GM21423 (cell line): ENCODE results near the gene CSH2.
A peak's percentile ranks its signal among the peaks of the same experiment; 100 is the strongest.
"Not testable (repeated sequence)": the region's sequence is repeated elsewhere in the genome, so short reads cannot be mapped to it uniquely, and the experiment has no call there.

ENCODE experiments used
- ATAC-seq: cut with Tn5 transposase; IDR thresholded peaks from one replicate; pipeline ENCODE4 v1.9.1; 2021; ENCODE audit warnings: mild to moderate bottlenecking, moderate library complexity; ENCODE audit not compliant: unreplicated experiment

The CSH2 gene

DNA sequence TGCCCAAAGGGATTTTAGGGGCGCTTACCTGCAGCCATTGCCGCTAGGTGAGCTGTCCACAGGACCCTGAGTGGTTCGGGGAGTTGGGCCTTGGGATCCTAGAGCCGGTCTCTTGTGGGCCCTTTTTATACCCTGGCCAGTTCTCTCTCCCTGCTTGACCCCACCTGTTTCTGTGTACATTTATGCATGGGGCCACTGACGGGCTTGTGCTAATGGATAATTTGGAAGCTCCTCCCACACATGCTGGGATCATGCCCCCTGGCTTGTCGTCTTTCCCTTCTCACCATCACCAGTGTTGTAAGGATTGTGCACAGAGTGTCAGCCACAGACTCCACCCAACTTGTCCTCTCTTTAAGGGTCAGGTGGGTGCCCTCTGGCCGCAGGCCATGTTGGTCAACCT lies at the start of gene CSH2:
Gene CSH2, minus strand, starts transcription at position 101 of the 400 bp plus-strand sequence. Its CDS starts 63 bp downstream, at position 38.
- ATAC-seq: not testable (repeated sequence)

DNA sequence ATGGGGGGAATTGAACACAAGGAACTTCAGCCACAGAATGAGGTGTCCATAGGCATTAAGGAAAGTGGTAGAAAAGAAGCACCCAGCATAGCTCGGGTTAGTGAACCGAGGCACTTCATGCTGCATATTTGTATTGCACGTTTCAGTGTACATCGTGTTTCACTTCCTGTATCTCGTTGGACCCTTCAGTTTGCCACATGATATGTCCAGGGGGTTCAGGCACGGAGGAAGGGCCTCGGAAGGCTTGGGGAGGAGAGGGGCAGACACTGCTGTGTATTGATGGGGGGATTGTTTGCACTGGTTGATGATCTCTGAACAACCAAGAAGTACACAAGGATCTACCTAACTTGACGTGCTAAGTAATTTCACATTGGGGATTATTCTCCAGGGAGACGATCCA lies 48.9 kb upstream of the CSH2 start:
- peak; percentile 46 for ATAC-seq

DNA sequence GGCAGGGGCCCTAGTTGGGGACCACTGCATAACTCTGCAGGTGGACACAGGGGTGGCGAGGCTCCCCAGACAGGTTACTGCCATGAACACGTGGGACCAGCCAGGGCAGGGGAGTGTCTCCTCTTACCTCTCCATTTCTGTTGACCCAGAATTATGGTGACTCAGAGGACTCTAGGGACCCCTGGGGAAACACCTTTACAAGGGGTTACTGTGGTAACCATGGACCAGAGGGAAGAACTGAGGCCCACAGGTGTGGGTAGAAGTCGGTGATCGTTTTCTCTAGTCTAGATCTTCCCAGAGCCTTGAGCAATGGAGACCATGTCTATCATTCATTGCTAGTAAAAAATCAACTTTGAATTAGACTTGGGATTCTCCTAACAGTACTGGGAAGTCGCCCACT lies 47.3 kb upstream of the CSH2 start:
- not testable (repeated sequence) for ATAC-seq

DNA sequence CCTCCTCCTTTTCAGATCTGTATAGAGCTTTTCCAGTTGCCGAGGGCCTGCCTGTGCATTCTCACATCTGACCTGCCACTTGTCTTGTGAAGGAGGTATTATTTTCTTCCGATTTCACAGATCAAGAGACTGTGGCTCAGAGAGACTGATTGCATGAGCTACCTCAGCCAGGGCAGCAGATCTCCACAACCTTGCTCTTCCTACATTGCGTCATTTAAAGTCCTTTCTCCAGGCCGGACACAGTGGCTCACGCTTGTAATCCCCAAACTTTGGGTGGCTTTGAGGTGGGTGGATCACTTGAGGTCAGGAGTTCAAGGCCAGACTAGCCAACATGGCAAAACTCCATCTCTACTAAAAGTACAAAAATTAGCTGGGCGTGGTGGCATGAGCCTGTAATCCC lies 46.6 kb upstream of the CSH2 start:
- not testable (repeated sequence) for ATAC-seq

DNA sequence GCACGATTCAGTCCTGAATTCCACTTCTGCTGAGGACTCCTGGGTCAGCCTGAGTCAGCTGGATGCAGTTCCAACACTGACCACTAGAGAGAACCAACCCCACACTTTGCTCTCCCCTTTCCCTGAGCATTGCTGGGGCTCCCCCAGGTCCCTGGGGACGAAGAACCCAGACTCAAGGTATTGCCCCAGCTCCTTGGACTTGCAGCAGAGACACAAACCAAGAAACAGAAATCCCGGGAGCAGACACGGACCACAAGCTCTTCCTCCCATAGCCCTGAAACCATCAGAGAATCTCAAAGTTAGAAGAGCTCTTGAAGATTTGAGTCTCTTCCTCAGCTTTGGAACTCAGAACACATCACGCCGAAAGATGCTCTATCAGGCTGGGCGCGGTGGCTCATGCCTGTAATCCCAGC lies 45.8 kb upstream of the CSH2 start:
- no peak for ATAC-seq

DNA sequence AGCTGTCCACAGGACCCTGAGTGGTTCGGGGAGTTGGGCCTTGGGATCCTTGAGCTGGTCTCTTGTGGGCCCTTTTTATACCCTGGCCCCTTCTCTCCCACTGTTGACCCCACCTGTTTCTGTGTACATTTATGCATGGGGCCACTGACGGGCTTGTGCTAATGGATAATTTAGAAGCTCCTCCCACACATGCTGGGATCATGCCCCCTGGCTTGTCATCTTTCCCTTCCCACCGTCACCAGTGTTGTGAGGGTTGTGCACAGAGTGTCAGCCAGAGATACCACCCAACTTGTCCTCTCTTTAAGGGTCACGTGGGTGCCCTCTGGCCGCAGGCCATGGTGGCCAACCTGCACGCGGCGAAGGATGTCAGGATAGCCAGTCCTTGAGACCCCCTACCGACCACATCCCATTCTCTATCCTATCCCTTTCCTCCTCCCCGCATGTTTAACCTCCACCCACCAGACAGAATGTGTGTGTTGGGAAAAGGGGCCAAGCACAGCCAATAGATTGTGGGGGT lies 45.4 kb upstream of the CSH2 start, which contains the start of gene GH1:
Gene GH1, minus strand, starts transcription at position 51 of the 517 bp plus-strand sequence. CDS start 63 bp downstream, outside the sequence.
- not testable (repeated sequence) for ATAC-seq

DNA sequence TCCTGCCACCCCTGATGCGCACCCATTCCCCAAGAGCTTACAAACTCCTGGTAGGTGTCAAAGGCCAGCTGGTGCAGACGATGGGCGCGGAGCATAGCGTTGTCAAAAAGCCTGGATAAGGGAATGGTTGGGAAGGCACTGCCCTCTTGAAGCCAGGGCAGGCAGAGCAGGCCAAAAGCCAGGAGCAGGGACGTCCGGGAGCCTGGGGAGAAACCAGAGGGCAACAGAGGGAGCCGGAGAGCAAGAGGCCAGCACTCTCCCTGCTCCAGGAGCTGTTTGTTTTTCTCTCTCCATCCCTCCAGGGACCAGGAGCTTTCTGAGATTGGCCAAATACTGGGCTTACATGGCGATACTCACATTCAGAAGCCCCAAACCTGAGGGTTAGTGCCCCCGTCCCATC lies 44.8 kb upstream of the CSH2 start:
- no peak for ATAC-seq

DNA sequence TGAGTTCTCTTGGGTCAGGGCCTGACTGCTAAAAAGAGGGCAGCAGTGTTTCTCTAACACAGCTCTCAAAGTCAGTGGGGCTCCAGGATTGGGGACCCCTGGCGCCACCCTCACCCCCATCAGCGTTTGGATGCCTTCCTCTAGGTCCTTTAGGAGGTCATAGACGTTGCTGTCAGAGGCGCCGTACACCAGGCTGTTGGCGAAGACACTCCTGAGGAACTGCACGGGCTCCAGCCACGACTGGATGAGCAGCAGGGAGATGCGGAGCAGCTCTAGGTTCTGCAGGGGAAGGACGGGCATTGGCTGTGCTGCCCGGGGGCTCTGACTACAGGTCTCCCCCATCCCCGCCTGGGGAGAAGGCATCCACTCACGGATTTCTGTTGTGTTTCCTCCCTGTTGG lies 44.2 kb upstream of the CSH2 start:
- no peak for ATAC-seq

DNA sequence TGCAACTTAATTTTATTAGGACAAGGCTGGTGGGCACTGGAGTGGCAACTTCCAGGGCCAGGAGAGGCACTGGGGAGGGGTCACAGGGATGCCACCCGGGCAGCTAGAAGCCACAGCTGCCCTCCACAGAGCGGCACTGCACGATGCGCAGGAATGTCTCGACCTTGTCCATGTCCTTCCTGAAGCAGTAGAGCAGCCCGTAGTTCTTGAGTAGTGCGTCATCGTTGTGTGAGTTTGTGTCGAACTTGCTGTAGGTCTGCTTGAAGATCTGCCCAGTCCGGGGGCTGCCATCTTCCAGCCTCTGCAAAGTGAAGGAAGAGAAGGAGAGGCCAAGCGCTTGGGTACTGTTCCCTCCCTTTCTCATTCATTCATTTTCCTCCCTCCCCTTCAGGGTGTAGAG lies 43.7 kb upstream of the CSH2 start:
- not testable (repeated sequence) for ATAC-seq

DNA sequence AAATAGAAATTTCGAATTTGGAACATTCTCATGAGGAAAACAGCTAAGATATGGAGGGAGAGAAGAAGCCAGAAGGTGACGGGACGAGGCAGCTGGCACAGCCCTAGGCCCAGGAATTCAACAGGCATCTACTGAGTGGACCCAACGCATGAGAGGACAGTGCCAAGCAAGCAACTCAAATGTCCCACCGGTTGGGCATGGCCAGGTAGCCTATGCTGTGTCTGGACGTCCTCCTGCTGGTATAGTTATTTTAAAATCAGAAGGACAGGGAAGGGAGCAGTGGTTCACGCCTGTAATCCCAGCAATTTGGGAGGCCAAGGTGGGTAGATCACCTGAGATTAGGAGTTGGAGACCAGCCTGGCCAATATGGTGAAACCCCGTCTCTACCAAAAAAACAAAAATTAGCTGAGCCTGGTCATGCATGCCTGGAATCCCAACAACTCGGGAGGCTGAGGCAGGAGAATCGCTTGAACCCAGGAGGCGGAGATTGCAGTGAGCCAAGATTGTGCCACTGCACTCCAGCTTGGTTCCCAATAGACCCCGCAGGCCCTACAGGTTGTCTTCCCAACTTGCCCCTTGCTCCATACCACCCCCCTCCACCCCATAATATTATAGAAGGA lies 43.2 kb upstream of the CSH2 start:
- ATAC-seq: no peak

DNA sequence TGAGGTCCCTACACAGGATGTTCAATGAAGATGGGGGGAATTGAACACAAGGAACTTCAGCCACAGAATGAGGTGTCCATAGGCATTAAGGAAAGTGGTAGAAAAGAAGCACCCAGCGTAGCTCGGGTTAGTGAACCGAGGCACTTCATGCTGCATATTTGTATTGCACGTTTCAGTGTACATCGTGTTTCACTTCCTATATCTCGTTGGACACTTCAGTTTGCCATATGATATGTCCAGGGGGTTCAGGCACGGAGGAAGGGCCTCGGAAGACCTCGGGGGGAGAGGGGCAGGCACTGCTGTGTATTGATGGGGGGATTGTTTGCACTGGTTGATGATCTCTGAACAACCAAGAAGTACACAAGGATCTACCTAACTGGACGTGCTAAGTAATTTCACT lies 42.3 kb upstream of the CSH2 start:
- not testable (repeated sequence) for ATAC-seq

DNA sequence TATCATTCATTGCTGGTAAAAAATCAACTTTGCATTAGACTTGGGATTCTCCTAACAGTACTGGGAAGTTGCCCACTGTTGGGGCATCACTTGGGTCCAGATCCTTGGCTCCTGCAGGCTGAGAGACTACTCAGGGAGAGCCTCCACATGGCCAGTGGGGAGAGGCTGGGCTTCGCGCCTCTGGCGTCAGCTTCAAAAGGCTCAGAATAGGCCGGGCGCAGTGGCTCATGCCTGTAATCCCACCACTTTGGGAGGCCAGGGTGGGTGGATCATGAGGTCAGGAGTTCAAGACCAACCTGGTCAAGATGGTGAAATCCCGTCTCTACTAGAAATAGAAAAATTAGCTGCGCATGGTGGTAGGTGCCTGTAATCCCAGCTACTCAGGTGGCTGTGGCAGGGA lies 41.0 kb upstream of the CSH2 start:
- no peak for ATAC-seq

DNA sequence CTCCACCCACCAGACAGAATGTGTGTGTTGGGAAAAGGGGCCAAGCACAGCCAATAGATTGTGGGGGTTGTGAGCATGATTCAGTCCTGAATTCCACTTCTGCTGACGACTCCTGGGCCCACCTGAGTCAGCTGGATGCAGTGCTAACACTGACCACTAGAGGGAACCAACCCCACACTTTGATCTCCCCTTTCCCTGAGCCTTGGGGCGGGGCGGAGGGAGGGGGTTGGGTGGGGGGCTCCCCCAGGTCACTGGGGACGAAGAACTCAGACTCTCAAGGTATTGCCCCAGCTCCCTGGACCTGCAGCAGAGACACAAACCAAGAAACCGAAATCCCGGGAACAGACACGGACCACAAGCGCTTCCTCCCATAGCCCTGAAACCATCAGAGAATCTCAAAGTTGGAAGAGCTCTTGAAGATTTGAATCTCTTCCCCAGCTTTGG lies 38.2 kb upstream of the CSH2 start:
- ATAC-seq: no peak

DNA sequence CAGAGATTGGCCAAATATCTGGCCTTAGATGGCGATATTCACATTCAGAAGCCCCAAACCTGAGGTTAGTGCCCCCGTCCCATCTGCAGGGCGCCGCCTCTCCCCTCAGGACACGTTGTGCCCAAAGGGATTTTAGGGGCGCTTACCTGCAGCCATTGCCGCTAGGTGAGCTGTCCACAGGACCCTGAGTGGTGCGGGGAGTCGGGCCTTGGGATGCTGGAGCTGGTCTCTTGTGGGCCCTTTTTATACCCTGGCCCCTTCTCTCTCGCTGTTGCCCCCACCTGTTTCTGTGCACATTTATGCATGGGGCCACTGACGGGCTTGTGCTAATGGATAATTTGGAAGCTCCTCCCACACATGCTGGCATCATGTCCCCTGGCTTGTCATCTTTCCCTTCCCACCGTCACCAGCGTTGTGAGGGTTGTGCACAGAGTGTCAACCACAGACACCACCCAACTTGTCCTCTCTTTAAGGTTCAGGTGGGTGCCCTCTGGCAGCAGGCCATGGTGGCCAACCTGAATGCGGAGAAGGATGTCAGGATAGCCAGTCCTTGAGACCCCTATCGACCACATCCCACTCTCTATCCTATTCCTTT lies 37.7 kb upstream of the CSH2 start, which contains the start of gene CSHL1:
Gene CSHL1, minus strand, starts transcription at position 218 of the 595 bp plus-strand sequence. Its CDS starts 62 bp downstream, at position 156.
- no peak for ATAC-seq

DNA sequence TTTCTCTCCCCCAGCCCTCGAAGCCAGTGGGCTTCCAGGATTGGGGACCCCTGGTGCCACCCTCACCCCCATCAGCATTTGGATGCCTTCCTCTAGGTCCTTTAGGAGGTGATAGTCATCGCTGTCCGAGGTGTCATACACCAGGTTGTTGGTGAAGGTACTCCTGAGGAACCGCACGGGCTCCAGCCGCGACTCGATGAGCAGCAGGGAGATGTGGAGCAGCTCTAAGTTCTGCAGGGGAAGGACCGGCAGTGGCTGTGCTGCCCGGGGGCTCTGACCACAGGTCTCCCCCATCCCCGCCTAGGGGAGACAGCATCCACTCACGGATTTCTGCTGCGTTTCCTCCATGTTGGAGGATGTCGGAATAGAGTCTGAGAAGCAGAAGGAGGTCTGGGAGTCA lies 36.6 kb upstream of the CSH2 start:
- no peak for ATAC-seq

DNA sequence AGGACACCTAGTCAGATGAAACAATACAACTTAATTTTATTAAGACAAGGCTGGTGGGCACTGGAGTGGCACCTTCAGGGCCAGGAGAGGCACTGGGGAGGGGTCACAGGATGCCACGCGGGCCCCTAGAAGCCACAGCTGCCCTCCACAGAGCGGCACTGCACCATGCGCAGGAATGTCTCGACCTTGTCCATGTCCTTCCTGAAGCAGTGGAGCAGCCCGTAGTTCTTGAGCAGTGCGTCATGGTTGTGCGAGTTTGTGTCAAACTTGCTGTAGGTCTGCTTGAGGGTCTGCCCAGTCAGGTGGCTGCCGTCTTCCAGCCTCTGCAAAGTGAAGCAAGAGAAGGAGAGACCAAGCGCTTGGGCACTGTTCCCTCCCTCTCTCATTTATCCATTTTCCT lies 36.1 kb upstream of the CSH2 start:
- not testable (repeated sequence) for ATAC-seq

DNA sequence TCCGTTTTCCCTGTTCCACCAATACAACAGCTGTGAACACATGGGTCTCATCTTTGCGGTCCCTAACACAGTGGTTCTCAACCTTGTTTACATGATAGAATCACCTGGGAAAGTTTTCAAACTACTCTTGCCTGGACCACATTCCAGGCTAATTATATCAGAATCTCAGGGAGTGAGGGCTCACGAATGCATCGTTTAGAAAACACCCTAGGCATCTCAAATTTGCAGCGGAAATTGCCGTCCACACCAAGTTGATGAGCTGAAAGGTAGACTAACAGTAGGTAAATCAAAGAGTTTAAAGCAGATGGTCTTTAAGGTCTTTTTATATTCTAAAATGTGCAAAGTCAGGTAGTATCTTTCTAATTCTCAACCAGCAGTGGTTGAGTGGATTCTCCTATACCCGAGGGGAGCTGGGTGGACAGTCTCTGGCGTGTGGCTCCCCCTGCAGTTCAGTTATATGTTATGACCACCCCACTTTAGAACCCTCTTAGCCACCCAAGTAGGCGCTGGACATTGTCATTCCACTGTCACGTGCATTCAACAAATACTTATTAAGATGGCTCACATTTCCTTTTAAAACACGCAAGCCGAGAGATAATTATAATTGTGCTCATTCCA lies 33.8 kb upstream of the CSH2 start:
- not testable (repeated sequence) for ATAC-seq

DNA sequence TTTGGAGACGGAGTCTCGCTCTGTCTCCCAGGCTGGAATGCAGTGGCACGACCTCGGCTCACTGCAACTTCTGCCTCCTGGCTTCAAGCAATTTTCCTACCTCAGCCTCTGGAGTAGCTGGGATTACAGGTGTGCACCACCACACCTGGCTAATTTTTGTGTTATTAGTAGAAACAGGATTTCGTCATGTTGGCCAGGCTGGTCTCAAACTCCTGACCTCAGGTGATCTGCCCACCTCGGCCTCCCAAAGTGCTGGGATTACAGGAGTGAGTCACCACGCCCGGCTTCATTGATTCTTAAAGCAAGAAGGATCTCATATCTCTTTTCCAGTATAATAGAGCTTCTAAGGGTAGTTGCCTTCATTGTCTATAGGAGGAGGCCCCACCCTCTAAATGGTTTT lies 31.3 kb upstream of the CSH2 start:
- ATAC-seq: not testable (repeated sequence)

DNA sequence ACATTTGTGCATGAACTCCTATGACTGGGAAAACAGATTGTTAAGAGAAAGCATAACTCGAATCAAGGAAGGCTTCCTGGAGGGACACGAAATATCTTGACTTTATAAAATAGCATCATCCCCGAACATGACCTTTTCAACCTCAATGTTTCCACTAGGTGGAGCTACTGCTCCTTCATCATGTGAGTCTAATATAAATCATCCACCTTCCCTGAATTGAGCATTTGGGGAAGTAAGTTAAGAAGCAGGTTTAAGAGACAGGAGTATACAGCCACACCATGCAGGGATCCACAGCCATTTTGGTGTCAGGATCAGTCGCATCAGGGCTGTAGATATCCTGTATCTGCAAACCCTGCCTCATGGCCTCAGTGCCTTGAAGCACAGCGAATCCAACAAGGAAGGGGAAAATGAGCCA lies 30.3 kb upstream of the CSH2 start:
- ATAC-seq: not testable (repeated sequence)

DNA sequence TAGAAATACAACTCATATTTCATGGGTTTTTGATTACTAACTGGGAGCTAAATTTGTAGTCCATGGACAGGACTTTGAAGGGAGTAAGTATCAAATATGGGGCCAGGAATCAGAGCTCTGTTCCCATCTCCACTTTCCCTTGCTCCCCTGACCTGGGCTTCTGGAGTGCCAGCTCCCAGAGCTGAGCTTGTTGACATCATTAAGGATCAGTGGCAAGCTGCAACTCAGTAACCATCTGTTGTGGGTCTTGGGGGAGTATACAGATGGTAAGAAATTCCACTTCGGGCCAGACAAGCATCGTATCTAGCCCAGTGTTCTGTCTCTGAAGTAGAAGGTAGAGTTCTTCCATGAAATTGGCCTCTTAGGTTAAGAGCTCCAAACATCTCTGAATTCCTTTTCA lies 28.5 kb upstream of the CSH2 start:
- not testable (repeated sequence) for ATAC-seq

DNA sequence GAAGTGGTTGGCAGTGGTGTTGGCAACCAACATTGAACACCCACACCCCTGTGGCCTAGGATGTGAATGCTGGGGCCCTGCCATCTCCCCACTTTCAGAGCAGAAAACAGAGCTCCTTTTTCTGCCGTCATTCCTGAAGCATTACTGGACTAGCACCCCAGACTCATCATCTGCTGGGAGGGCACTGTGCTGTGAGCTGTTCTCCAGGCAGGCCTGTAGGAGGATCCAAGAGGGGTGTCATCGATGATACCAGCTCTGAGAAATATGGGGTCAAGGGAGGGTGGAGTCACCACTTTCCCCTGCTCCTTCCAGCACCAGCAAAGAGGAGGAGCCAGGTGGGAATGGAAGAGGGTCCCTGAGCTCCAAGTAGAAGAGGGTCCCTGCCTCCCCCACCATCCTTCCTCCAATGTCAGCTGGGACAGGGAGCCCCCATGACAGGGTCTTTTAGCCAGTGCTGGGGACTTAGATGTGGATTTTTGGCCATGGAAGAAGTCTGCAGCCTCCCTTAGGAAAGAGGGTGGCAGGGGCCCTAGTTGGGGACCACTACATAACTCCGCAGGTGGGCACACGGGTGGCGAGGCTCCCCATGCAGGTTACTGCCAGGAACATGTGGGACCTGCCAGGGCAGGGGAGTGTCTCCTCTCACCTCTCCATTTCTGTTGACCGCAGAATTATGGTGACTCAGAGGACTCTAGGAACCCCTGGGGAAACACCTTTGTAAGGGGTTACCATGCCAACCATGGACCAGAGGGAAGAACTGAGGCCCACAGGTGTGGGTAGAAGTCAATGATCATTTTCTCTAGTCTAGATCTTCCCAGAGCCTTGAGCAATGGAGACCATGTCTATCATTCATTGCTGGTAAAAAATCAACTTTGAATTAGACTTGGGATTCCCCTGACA lies 25.7 kb upstream of the CSH2 start:
- ATAC-seq: not testable (repeated sequence)
